NCI-H2227 treated with DMSO at 0.1 percent for 48 hours (cell line): ENCODE results near the gene HEXB.
A peak's percentile ranks its signal among the peaks of the same experiment; 100 is the strongest.

Source experiments
- DNase-seq: peaks from one replicate; lab custom pipeline; 2025; lab: John Stamatoyannopoulos, UW

The HEXB gene

DNA sequence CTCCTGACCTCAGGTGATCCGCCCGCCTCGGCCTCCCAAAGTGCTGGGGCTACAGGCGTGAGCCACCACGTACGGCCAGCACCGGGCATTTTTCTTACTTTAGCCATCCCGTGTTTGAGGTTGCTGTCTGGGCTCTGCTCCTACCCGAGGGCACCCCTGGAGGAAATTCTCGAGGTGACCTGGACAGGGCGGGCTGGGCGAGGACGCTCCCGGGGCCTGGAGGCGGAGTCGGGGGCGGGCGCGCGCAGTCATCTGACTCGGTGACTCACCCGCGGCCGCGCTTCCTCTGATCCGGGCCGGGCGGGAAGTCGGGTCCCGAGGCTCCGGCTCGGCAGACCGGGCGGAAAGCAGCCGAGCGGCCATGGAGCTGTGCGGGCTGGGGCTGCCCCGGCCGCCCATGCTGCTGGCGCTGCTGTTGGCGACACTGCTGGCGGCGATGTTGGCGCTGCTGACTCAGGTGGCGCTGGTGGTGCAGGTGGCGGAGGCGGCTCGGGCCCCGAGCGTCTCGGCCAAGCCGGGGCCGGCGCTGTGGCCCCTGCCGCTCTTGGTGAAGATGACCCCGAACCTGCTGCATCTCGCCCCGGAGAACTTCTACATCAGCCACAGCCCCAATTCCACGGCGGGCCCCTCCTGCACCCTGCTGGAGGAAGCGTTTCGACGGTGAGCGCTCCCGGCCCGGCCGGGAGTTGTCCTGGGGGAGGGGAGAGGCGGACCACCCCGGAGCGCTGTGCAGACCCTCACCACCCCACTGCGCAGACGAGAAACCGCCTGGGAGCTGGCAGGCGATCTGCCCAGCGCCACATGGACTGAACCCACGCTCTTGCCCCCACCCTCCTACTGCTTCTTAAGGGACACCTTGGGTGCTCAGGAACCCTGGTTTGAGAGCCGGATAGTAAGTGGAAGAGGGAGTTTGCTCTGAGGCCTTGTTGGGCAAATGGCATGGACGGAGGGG lies at the start of gene HEXB:
Gene HEXB, plus strand, starts transcription at position 334 of the 952 bp plus-strand sequence. Its CDS starts 28 bp downstream, at position 362.
- DNase-seq = peak; percentile 46

GRCh38 chr5:74636149-74636548 lies 48.9 kb upstream of the HEXB start:
- DNase-seq = no peak

DNA sequence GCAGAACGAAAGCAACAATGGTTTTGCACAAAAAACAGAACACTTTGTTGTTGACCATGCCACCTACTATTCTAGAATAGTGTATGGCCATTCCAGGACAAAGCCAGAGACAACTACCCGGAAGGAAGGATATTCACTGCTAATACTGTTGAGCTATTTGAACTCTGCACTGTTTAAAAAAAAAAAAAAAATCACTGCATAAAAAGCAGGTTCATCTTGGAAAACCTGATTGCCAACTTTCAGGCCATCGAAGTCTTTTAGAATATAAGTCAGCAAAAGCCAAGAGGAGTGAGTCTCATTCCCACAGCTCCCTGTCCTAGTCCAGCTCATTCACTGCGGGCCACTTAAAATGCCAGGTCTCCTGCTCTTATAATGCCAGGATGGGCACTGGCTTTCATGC lies 48.5 kb upstream of the HEXB start:
- DNase-seq = no peak

DNA sequence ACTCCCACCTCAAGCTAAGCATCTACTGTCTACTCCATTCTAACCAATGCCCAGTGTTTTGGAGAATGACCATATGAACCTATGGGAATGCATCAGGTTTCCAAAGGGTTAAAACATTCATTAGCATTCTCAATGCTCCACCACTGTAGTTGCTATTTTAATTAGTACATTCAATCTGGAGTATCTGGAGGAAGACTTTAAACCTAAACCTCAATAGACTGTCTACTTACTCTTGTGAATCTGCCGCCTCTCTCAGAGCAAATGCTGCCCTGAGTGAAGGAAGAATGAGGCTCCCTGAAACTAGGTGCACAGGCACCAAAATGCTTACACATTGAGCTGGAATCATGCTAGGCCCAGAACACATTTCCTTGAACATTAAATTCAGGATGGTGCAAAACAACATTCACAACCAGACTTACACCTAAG lies 46.5 kb upstream of the HEXB start:
- no peak for DNase-seq

DNA sequence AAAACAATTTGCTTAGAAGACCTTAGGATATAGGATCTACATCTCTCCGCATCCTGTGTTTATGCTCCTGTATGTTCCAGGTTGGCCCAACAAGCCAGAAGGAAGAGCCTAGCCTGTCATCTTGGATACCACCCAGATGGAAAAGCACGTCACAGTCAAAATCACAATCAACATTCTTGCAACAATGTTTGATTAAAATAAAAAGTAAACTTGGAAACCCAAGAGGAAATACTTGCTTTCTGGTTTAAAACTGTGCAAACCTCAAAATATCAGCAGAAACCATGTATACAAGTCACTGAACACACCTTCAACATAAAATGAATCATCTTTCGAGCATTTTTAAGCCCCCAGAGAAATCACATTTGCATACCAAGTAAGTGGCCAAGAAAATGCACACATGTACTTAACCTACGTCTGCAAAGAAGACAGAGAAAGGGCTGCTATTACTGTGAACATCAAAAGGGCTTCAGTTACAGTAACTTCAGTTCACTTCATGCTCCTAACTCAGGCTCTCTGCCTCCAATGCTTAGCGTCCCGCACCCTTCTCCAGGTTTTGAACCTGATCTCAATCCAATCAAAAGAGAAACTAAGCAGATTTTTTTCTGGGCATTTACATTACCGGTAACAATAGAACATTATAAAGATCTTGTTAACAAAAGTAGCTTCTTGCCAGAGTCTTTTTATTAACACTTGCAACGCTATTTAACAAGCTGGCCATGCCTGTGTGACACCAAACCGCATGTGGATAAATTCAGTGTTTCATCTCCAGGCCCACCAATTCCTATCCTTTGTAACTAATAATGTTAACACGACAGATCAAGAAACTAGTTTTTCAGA lies 45.8 kb upstream of the HEXB start:
- DNase-seq = no peak

DNA sequence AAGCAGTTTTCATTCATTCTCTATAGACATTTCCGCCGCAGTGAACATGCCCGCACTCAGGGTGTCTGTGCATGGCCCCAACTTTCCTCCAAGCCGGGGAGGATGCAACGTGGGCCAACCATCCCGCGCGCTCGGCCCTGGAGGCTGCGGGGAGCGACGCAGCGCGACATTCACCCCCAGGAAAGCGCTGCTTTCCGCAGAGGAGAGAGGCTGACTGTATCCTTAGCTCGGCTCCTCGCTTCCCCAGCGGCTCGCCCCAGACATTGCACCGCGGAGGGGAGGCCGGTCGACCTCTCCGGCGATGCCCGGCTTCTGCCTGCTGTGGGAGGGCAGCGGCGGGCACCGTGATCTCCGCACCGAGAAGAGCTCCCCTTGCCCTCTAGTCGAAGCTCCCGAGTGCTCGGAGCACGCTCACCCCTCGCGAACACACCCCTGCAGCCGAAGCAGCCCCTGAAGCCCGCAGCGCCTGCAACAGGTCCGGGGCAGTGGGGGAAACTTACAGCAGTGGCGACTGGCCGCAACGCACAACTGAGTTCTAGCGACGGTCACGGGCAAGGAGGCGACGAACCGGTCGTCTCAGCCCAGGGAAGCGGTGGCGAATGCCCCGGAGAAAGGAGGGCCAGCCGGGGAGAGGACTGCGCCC lies 45.1 kb upstream of the HEXB start:
- DNase-seq = peak; percentile 43

DNA sequence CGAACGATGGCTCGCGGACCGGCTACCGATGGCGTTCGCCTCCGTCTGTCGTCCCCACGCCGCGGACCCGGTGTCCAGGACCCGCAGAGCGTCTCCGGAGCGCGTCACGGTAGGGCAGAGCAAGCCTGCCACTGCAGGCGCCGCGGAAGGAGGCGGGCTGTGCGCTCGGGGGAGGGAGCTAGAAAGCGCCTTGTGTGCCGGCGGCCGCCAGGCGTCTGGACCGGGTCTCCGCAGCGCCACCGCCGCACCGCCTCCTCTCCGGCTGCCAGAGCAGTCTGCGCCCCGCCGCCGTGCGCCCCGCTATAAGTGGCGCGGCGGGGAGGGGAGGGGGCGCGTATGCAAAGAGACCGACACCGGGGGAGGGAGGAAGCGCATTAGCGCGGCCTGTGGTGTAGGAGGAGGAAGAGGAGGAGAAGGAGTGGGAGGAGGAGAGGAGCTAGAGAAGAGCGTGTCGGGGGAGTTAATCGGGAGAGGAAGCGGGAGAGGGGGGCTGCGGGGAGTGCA lies 44.5 kb upstream of the HEXB start, which contains the start of gene ENC1:
Gene ENC1, minus strand, starts transcription at position 279 of the 504 bp plus-strand sequence. CDS start 4,243 bp downstream, outside the sequence.
- DNase-seq = peak; percentile 78

- DNase-seq = peak; percentile 57
Measured at GRCh38 chr5:74640954-74641734, 43.9 kb upstream of the HEXB start.

DNA sequence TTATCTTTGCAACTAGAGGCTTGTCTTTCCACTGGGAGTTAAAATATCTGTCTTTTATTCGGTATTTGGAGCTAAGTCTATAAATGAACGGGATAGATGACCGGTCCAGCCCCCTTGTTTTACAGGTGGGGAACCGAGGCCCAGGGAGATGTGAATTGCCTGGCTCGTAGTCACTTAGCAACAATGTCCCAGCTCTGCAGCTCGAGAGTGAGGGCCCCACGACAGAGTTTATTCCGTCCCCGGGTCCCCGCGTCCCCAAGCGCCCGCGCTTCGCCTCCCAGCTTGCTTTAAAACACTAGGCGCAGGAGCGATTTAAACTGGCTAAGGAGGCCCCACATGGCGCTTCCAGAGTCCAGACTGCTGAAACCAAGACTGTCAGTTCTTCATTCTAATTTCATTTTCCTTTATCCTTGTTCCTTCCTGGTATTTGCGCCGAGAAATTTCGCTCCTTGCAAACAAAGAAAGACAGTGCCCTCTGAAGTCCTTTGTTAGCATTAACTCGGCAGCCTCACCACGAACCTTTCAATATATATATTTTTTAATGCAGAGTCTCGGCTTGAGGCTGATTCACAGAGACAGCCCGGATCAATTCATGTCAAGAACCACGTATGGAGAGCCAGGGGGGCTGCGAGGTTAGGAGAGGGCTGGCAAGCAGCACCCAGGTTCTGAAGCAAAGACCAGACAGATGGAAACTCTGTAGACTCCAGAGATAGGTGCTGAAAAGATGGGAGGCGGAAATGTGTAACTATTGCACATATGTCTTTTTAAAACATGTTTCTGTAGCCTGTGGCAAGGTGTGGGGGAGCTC lies 43.1 kb upstream of the HEXB start:
- peak; percentile 38 for DNase-seq

GRCh38 chr5:74642543-74642863 lies 42.5 kb upstream of the HEXB start:
- no peak for DNase-seq

DNA sequence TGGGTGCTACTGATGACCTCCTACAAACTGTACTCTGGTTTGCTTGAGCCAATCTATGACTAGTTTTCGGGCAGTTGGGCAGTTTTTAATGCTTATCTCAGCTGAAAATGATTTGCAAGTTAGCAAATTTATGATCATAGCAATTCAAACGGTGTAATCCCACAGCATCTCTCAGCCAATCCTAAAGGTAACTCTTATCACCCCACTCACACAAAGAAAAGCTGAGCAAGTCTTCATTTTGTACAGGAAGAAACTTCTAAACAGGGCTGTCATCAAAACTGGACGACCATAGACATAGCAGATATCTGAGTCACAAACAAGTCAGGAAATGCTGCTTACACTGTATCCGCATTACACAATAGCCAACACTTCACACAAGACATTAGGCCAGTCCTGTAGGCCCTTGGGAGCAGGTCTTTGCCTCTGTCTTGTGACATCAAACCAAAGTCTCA lies 41.9 kb upstream of the HEXB start:
- no peak for DNase-seq

DNA sequence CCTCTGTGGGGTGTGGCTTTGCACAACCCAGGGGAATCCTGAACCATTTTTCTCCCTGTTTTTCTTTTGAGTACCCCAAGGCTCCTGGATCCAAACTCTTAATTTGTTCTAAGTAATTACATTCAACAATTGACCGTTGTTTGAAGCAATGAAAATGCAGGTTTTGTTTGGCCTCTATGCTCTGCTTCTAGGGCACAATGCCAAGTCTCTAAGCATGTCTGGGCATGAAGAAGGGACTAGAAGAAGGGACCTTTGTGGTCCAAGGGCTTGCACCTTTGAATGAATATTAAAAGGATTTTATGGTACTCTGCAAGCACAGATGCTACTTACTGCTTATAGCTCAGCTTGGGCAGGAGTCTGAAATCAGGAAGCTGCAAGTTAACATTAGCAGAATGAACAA lies 37.9 kb upstream of the HEXB start:
- no peak for DNase-seq

GRCh38 chr5:74648835-74649293 lies 36.2 kb upstream of the HEXB start:
- peak; percentile 45 for DNase-seq

GRCh38 chr5:74649421-74649973 lies 35.5 kb upstream of the HEXB start:
- no peak for DNase-seq

- no peak for DNase-seq
Measured at GRCh38 chr5:74651710-74652109, 33.3 kb upstream of the HEXB start.

DNA sequence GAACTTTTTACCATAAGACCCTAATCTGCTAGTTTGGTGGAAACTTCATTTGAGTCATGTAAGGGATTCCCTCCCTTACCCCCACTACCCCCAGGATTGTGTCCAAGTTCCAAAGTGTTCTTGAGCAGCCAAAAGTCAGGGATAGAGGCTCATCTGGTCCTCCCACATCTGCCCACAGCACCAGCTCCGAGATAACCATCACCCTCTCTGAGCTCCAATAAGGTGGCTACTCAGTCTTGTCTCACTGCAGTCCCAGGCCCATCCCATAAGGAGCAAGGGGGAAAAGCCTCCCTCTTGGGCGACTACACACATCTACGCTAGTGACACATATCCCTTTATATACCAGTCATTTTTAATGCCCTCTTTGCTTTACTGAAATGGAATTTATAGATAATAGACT lies 32.5 kb upstream of the HEXB start:
- no peak for DNase-seq

- no peak for DNase-seq
Measured at GRCh38 chr5:74653991-74654390, 31.0 kb upstream of the HEXB start.

- no peak for DNase-seq
Measured at GRCh38 chr5:74655206-74655605, 29.8 kb upstream of the HEXB start.

GRCh38 chr5:74655716-74656115 lies 29.3 kb upstream of the HEXB start:
- DNase-seq = no peak

DNA sequence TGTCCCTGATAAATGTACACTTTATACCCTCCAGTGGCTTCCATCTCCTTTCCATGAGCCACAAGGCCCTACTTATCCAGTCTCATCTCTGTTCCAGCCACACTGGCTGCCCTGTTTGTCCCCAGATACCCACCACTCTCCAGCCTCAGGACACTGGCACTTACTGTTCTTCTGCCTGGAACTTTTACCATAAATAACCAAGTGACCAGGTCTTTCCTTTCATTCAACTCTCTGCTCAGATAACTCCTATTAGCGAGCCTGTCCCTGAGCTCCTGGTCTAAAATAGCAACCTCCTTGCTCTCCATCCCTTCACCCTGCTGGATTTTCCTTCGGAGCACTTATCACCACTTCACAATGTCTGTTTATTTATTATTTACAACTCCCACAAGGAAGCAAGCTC lies 27.9 kb upstream of the HEXB start:
- DNase-seq = no peak
